GM12873 (cell line): ENCODE results near the gene PARP1.

Source experiments
- TF ChIP-seq, protein P1 (sequence below): IDR thresholded peaks from 2 replicates; pipeline ENCODE4 v1.5.1; 2012; ENCODE audit warnings: low read depth, mild to moderate bottlenecking, moderate library complexity, low read length, control low read depth; ENCODE audit not compliant: insufficient read depth; ENCODE audit errors: missing control alignments

The PARP1 gene

DNA sequence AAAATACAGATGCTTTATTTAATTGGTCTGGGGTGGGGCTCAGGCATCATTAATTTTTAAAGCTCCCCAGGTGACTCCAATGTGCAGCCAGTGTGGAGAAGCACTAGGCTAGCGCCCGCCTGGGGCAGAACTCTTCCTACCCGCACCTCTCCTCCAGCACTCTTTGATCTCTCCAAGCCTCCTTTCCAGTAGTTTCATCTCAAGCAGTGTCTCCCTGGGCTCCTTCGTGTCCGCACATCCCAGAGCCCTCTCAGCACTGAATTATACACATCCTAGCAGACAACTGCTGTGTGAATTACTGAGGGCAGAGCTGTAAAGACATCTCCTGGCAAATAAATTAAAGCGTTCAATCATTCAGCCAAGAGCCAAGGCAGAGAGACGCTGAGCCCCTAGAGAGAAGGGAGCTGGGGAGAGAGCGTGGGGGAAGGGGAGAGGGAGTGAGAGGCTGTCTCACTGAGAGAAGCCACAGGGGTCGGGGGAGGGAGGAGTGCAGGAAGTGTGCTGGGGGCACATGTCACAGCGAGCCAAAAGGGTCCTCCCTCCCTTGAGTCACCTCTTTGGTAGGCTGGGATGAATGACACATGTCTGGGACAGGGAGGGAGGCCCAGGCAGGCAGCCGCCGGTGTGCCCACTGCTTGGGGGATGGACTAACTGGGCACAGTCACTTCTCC lies 21.0 kb upstream of the PARP1 start:
- TF ChIP-seq, protein P1, sequence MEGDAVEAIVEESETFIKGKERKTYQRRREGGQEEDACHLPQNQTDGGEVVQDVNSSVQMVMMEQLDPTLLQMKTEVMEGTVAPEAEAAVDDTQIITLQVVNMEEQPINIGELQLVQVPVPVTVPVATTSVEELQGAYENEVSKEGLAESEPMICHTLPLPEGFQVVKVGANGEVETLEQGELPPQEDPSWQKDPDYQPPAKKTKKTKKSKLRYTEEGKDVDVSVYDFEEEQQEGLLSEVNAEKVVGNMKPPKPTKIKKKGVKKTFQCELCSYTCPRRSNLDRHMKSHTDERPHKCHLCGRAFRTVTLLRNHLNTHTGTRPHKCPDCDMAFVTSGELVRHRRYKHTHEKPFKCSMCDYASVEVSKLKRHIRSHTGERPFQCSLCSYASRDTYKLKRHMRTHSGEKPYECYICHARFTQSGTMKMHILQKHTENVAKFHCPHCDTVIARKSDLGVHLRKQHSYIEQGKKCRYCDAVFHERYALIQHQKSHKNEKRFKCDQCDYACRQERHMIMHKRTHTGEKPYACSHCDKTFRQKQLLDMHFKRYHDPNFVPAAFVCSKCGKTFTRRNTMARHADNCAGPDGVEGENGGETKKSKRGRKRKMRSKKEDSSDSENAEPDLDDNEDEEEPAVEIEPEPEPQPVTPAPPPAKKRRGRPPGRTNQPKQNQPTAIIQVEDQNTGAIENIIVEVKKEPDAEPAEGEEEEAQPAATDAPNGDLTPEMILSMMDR: no peak

DNA sequence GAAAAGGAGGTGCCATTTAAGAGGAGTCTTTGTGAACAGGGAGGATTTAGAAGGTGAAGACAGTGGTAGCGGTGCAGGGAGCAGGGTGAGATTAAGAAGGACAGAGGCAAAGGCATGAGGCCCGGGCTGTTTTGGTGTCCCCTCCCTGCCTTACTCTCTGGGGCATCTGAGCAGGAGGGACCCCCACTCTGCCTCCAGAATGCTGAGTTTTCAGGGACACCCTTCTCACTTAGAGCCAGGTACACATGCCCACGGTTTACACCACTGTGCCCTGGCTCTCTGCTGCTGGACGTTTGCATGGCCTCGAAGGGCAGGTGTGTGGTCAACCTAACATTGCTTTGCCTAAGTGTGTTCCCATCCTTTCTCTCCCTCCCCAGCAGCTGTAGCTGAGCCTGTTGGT lies 20.5 kb upstream of the PARP1 start:
- TF ChIP-seq, protein P1: no peak

DNA sequence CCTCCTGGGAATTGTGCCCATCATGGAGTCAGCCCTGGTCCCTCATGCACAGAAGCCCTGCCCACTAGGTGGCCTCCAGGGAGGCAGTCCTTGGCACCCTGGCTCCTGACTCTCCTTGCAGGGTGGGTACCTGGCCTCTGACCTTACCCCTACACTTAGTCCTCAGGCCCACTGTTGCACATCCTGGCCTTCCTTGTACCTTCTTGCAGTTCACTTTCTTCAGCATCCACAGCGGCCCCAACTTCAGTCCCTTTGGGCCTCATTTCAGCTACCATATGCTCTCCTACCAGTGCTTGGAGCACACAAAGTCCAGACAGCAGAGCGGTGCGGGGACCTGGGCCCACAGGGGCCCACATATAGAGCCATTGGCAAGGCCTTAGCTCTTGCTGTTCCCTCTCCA lies 19.2 kb upstream of the PARP1 start:
- TF ChIP-seq, protein P1: peak; percentile 3

DNA sequence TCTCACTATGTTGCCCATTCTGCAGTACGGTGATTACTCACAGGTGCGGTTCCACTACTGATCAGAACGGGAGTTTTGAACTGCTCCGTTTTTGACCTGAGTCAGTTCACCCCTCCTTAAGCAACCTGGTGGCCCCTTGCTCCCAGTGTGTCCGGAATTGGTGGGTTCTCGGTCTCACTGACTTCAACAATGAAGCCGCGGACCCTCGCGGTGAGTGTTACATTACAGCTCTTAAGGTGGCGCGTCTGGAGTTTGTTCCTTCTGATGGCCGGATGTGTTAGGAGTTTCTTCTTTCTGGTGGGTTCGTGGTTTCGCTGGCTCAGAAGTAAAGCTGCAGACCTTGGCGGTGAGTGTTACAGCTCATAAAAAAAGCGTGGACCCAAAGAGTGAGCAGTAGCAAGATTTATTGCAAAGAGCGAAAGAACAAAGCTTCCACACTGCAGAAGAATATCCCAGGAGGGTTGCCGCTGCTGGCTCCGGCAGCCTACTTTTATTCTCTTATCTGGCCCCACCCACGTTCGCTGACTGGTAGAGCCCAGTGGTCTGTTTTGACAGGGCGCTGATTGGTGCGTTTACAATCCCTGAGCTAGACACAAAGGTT lies 17.6 kb upstream of the PARP1 start:
- TF ChIP-seq, protein P1: no peak

DNA sequence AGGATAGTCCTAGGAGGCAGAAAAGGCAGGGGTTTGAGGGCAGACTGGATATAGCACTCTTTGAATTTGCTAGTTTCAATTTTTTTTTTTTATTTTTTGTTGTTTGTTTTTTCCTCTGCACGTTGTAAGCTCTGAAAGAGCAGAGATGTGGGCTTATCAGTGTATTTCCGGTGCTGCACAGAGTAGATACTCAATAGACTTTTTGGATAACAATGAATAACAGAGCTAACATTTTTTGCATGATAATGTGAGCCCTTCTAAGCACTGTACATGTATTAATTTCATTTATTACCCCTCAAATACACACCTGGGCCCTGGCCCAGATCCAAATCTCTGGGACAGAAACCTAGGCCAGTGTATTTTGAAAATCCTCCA lies 17.1 kb upstream of the PARP1 start:
- TF ChIP-seq, protein P1: no peak

DNA sequence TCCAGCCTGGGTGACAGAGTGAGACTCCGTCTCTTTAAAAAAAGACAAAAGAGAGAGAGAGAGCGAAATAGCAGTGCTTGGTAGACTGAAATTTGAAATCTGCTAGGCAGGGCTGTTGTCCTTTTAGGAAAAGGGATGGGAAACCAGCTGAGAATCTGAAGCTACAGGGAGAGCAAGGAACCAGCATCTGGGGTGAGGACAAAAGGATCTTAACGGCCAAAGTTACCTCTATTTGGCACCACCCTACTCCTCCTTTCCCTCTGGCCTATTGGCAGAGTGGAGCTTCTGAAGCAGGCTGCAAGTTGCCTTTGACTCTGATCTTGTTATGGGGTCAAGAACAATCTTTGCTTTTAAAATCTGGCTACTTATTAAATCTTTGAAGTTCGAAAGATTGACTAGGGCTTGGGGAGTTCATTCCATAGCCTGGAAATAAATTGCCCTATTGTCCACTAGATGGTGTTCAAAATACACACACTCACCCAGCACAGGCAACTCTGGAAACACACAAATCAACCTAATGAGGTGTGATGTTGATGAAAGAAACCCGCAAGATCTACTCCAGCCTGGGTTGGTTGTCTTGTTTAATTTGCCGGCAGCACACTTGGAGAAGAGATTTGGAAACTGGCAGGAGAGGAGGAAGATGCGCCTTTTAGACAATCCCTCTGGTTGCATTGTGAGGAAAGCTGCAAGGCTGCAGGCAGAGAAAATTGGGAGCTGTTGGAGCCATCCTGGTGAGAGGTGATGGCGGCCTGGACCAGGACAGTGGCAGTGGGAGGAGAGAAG lies 16.5 kb upstream of the PARP1 start:
- TF ChIP-seq, protein P1: peak; percentile 65

DNA sequence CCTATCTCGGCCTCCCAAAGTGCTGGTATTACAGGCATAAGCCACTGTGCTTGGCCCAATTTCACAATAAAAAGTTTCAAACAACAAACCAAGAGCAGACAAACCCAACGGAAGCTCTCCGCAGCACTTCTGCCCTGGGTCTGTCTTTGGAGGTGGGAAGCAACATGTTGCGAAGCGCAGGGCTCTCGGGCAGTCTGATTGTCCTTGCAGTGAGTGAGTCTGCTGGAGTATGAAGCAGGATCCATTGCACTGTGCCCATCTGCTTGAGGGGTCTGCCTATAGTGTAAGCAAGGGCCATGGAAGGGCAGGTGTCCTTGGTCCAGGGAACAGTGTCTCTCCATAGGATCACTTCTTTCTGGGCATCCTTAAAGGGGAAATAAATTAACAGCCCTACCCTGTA lies 14.6 kb upstream of the PARP1 start:
- TF ChIP-seq, protein P1: no peak
